HG03135 (cell line): ENCODE results near the gene CCDC191.

Source experiments
- ATAC-seq: cut with Tn5 transposase; IDR thresholded peaks from one replicate; pipeline ENCODE4 v1.9.1; 2021; ENCODE audit warnings: mild to moderate bottlenecking, moderate library complexity; ENCODE audit not compliant: unreplicated experiment

Gene CCDC191

DNA sequence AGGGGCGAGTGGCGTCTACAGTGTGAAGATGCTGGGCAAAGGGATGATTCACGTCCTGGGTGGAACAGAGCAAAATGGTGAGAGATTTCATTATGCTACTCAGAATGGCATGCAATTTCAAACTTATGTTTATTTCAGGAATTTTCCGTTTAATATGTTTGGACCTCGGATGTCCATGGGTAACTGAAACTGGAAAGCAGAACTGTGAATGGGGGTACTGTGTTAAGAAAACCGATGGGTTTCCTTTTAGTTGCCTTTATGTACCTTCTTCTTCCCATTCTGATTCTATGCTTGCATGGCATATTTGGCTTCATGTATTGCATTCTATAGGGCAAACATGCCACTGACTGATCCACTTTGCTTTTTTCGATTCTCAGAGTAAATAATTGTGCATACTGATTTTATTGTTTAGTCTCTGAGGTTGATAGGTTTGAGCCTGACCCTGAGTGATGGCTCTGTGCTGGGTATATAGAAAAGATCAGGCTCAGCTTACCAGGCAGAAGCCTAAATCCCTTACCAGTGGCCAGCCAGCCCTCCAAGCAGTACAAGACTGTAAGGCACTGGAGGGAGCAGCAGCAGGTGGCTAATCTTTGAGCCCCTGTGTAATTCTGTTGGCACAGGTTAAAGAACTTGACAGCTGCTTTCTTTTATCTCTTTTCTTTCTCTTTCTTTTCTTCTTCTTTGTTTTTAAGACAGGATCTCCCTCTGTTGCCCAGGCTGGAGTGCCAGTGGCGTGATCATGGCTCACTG, 4.8 kb upstream of the CCDC191 start:
- ATAC-seq, result no peak

DNA sequence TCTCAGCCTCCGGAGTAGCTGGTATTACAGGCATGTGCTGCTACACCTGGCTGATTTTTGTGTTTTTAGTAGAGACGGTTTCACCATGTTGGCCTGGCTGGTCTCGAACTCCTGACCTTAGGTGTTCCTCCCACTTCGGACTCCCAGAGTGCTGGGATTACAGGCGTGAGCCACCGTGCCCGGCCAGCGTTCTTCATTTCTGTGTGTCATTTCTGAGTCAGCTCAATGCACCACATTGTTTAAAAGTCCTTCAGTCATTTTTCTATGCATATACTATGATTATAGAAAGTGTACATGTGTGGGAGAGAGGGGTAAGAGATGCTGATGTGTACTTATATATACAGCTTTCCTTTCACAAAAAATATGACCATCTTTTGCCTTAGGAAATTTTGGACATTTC, 2.3 kb upstream of the CCDC191 start:
- ATAC-seq, result no peak

DNA sequence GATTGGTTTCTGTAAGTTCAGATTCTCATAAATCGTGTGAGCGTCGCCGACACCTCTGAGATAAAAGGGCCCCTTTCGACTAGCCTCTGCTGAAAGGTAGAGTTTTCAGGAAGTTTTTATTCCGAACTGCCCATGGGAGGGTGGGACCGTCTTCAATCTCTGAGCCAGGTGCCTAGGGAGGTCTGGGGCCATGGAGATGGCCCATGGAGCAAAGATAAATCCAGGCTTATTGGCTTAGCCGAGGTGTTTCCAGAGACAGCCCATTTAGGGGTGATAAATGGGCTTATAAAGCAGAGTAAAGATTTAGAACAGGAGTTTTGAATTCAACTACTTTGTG, 653 bp upstream of the CCDC191 start:
- peak; percentile 12 for ATAC-seq

DNA sequence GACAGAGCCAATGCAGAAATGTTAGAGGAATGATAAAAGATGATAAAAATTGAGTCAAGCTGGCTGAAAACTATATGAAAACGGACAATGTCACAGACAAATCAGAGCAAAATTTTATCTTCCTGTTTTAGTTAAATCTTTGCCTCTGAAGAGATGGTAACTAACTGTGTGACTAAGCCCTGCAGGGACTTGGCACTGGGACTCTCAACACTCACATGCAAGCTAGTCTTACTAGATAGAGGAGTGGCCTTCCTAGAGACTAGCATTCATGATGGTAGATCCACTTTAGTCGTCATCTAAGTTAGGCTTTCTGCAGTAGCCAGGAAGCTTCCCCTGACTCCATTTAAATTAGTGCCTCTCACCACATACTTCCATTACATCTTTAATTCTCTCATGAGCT, 4.1 kb downstream of the CCDC191 start:
- no peak for ATAC-seq

DNA sequence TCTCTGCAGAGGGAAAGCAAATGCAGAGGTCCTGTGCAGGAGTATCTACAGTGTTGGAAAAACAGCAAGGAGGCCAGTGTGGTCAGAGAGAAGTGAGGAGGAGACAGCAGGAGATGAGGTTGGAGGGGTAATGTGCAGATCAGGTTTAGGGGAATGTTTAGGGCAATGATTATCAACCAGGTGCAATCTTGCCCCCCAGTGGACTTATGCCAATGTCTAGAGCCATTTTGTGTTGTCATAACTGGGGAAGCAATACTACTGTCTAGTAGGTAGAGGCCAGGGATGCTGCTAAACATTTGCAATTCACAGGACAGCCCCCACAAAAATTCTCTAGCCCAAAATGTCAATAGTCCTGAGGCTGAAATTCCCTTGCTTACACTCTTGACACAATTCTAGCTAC, 13.1 kb downstream of the CCDC191 start:
- no peak for ATAC-seq

DNA sequence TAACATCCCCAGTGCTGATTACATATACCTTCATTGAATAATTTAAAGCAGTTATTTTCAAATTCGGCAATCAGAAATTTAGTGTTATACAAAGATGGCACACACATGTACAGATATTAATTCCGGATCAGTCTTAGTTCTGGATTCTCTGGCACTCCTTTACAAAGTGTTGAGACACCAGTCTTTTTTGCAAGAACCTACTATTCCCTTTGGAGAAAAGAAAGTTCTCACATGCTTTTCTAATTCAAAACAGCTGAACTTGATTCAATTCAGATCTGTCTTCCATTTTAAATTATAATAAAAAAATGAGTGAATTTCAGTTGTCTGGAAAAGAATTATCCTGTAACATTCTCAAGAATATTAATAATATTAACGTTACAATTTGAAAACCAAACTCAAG, 20.4 kb downstream of the CCDC191 start:
- ATAC-seq, result no peak

DNA sequence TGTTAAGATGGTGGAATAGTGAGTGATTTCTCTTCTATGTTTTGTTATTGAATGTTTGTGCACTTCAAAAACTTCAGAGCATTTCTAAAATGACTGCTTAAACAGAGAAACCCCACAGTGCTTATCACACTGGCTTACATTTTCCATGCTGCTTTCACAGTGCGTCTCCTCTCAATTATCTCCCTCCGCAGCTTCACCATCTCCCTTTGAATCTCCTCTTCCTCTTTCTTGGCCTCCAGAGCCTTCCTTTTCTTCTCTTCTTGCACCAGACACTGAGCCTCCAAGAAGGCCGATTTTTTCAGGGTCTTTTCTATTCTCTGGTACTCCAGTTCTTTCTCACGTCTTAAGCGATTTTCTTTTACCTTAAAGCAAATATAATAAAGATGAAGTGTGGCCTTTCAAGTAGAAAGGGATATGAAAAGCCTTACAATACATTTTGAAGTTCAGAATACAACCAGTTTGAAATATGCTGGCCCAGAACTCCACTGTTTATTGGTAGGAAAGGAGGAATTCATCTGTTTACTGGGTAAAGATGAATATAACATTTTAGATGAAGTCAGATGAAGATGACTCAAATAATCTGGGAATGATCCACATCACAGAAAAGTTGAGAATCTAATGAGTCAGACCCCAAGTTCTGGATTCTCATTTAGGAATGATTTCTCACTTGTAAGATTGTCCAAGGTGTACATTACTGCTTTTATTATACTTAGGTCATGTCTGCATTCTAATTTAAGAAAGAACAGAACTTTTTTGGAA, 21.4 kb downstream of the CCDC191 start:
- ATAC-seq, result no peak

DNA sequence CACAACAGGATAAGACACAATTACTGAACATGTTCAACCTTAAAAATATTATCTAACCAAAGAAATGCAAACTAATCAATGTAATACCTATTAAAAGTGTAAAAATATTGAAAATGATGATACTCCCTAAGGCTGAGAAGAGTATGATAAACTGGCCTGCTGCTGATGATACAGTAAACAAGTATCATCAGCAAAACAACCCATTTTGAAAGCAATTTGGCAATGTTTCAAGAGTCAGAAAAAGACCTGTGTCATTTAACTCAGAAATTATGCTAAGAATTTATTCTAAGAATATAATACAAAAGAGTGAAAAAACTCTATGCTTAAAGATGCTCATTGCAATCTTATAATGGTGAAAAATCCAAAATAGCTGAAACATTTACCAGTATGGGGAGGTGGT, 22.1 kb downstream of the CCDC191 start:
- ATAC-seq, result no peak

DNA sequence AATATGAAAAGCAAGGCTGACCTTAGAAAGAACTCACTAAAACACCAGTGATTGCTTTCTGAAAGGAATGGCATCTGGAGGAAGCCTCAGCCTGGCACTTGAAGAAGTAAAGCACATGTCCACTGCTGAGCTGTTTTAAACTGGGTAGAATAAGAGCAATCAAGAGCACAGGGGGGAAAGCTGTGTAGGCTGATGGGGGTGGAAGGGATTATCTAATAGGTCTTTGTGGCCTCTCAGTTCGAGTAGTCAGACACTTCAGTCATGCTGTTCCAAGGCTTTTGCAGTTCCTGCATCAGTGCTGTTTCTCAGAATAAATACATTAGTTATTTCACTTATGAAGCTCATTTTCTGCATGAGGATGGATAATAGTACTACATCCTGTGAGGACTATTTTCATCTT, 22.6 kb downstream of the CCDC191 start:
- ATAC-seq, result no peak

DNA sequence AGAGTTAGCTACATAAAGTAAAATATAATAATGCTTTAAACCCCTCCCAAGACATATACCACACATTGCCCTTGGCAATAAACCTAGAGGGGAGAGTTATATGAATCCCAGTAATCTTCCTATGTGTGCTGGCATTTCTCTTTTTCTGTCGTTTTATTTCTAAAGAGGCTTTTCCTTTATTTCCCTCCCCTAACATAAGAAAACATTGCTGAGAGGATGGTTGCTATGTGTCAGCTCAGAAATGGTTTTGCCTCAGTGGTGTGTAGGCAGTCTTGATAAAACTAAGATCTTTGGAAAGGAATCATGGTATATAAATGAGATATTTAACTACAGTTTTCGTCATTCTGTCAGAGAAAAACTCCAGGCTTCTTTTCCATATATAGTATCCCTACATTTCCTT, 30.0 kb downstream of the CCDC191 start:
- no peak for ATAC-seq

DNA sequence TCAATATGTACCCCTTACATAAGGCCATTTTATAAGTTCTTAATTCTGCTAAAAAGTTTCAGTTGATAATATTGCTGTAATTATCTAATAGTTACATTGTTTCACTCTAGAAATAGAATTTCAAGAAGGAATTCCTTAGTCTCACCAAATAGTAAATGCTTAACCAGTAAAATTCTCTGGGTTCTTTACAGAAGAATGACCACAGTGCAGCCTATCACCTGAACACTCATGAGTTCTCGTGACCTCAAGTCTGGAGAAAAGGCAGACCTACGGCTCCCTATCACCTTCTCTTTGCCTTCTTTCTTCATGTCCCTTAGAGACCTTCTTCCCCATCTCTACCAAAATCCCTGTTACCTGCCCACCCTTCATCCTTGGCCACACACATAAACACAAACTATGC, 30.9 kb downstream of the CCDC191 start:
- ATAC-seq, result no peak

DNA sequence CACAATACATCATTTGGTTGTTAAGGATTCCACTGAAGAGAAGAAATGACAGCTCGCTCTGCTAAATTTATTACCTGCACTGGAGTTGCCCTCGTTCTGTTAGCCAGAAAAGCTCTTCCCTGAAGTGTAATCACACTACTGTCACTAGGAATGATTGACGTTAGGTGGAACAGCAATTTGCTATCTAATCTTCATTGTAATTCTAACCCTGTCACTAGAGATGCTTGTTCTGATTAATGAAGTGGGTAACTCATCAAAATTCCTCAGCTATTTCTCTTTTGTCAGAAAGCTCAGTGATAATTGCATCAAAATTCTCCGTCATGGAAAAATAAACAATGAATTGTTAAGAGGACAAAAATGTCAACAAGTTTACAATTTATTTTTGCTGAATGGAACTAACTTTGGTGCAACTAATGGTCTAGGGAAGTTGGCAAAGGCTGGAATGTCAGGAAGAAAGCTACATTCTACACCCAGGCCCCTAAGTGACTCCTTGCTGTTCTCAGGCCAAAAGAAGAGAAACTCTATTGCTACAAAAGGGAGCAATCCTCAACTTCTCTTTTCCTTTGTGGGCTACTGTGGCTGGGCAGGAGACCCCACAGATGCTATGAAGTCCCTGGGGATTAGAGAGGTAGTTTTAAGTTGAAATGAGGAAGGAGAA, 34.1 kb downstream of the CCDC191 start:
- ATAC-seq, result no peak

DNA sequence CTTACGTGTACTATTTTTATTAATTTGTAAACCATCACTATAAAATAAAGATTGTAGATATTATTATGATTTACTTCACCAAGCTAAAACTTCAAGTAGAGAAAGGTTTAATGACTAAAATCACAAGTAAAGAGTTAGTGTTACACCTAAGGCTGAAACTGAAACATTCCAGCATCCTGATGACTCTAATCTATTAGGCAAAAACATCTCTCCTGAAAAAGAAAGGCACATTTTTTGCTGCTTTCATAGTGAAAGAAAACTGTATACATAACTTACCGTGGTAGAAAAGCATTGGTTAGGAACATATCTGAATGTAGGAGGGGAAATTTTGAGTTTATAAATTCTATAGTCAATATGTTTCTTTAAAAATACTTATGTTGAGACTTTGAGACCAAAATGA, 35.4 kb downstream of the CCDC191 start:
- no peak for ATAC-seq

DNA sequence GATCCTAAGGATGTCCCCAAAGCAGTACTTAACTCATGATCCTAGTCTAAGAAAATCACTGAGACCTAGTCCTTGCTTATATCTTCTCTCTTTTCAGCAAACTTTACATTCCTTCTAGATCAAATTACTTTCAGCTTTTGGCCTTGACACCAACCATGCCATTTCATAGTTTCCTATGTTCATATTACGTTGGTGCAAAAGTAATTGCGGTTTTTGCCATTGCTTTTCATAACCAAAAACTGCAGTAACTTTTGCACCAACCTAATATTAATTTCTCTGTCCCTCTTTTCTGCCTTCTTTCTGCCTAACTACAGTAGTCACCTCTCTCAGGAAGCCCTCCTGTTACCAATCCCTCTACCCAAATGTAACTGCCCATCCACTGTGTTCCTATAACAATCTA, 36.8 kb downstream of the CCDC191 start:
- ATAC-seq, result no peak

DNA sequence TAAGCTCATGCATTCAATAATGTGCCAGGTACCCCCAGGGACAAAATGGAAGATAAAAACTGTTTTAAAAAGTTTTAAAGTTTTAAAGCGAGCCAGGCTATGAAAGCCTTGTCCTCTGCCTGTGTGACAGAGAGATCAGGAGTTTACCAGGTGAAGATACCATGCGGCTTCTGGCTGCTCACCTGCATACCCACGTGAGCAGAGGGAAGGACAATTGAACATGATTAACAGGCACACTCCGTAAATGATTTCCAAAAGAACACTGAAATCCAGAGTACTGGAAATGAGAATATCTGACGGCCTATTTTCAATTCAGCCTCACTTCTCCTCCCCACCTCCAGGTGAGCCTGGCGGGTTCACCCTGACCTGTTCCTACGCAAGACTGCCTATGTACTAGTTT, 42.1 kb downstream of the CCDC191 start:
- ATAC-seq, result no peak

DNA sequence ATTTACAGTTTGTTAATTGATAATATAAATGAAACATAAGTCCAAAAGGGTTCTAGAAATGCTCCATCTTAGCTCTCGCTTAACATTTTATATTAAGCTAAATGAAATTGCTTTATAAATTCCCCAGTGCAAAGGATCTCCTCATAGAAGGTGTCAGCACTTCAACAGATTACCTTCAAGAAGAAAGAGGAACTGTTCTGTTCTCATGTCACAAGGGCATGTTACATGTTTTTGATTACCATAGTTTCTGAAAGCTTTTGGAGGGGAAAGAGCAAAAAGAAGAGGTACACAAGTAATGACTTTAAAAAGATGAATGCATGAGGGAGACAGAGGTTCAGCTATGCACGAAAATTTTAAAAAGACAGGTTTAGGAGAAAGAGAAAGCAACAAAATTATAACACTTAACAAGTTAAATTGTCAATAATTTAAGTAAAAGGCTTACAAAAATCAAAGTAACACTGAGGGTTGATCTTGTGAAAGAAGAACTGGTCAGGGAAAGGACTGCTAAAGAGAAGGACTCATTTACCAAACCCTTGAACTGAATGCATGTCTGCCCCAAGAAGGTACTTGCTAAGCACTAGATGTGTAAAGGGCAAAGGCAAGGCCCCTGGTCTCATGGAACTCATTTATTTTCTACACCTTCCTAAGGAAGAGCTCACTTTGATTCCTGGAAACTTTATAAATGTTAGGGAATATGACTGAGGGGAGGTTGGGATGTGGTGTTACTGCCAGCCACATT, 45.1 kb downstream of the CCDC191 start:
- ATAC-seq, result peak; percentile 88

DNA sequence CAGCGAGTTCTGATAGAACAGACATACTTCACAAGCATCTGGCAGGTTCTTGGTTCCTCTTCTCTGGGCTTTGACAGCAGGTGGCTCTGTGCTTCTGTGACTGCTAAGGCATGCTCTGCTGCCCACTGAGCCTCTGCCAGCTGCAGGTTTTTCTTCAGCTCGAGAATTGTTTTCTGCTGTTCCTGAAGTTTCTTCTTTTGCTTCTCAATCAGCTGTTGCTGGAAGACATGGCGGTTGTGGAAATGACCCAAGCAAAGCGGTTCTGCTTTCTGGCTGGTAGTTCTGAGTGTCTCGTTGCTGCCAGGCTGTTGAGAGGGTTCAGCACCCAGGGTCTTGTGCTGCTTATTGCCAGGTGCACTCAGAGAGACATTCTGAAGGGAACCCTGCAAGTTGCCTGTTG, 50.8 kb downstream of the CCDC191 start:
- peak; percentile 95 for ATAC-seq

DNA sequence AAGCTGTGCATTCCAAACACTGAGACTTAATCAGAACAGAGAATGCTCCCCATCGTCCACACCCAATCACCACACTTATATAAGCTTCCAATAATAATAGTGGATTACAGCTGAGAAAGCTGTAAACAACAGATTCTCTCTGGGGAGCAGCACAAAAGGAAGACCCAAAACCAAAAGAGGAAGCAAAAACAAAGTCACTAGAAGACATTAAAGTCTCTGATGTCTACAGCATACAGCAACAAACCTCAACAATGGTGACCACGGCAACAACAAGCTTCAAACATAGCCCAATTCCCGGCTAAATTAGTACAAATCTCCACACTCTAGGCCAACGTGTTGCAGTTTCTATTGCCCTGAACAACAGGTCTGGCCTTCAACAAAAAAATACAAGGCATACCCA, 70.8 kb downstream of the CCDC191 start:
- peak; percentile 91 for ATAC-seq

DNA sequence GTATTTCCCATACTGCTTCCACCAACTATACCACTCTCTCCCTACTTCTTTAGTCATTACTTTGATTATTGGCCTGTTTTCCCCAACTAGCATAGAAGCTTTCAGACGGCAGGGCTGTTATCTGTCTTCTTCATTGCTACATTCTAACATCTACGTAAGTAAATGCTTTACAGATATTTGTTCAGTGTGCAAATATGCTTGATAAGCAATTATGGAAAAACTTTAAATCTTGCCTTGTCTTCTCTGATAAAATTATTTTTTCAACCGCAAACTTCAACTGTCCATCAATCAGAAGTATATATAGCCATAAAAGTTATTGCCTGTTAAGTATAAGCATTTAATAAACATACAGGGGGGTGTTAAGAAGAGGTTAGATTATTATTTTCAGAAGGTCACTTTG, 72.8 kb downstream of the CCDC191 start:
- ATAC-seq, result no peak

DNA sequence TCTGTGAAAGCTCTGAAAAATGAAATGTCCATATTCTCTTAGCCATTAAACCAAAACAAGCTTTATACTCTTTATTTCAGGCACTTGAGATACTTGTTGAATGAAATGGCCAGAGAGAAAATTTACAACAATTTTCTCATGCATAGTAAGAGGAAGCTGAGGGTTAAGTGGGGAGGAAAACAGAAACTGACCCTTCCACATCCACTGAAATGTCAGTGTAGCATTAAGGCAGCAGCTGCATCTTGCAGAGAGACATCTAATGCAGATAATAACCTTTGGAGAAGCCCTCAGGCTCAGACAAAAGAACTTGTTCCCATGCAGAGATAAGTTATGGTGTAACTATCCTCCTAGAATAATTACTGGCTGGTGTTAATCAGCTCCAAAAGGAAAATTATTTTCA, 74.5 kb downstream of the CCDC191 start:
- ATAC-seq, result no peak

DNA sequence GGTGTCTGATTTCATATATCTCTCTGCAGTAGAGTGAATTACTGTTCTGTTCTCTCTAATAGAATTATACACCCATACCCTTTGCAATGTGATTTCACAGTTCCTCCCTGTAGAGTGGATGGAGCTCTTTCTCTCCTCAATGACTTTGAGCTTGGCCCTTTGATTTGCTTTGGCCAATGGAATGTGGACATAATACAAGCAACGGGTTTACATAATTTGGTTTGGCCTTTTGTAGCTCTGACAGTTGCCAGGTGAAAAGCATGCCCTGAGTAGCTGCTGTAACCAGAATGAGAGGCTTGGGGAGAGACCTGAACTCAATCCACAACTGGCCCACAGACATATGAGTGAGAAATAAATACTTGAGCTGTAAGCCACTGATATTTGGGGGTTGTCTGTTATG, 76.4 kb downstream of the CCDC191 start:
- ATAC-seq, result no peak

DNA sequence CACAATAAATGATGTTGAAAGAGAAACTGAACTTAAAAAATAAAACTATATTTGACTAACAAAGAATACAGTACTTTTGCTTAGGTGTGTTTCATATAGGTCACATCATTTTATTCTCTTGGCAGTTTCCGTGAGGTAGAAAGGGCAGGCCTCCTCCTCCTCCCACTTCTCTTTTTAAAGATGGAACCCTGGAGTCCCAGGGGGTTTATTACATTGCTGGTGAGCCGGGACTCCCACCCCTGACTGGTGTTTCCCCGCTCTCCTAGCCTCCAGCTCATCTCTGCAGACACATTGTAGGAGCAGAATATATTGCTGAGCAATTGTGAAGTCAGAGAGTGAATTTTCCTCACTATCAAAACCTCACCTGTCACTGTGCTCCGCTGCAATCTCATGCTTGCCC, 78.5 kb downstream of the CCDC191 start:
- no peak for ATAC-seq
